ENCODE data around the gene OGFR.

OGFR gene

GRCh38 chr20:62760856-62761758 is 43.5 kb upstream of the OGFR start:
- no peak for TF ChIP-seq CTCF (conservative IDR thresholded peaks at IDR 0.05; ENCODE audit: control insufficient read depth, insufficient read depth, low read depth, low read length)
- no peak overlapping the region for H3K4me3 ChIP-seq (ENCODE audit: control insufficient read depth, low read depth, low read length)
- no peak for DNase-seq (ENCODE audit: low read depth)

GRCh38 chr20:62761759-62762131 is 42.9 kb upstream of the OGFR start:
- H3K4me3 ChIP-seq (ENCODE audit: control insufficient read depth, low read depth, low read length) = no peak overlapping the region
- TF ChIP-seq CTCF (conservative IDR thresholded peaks at IDR 0.05; ENCODE audit: control insufficient read depth, insufficient read depth, low read depth, low read length) = no peak
- DNase-seq (ENCODE audit: low read depth) = no peak

GRCh38 chr20:62762376-62762775 is 42.3 kb upstream of the OGFR start:
- no peak for TF ChIP-seq CTCF (conservative IDR thresholded peaks at IDR 0.05; ENCODE audit: control insufficient read depth, insufficient read depth, low read depth, low read length)
- no peak for DNase-seq (ENCODE audit: low read depth)
- no peak overlapping the region for H3K4me3 ChIP-seq (ENCODE audit: control insufficient read depth, low read depth, low read length)

- H3K4me3 ChIP-seq (ENCODE audit: control insufficient read depth, low read depth, low read length) = no peak overlapping the region
- TF ChIP-seq CTCF (conservative IDR thresholded peaks at IDR 0.05; ENCODE audit: control insufficient read depth, insufficient read depth, low read depth, low read length) = no peak
- DNase-seq (ENCODE audit: low read depth) = no peak
These were observed 41.8 kb upstream of the OGFR start for GRCh38 chr20:62762801-62763368.

- DNase-seq (ENCODE audit: low read depth) = no peak
- H3K4me3 ChIP-seq (ENCODE audit: control insufficient read depth, low read depth, low read length) = no peak overlapping the region
- no peak for TF ChIP-seq CTCF (conservative IDR thresholded peaks at IDR 0.05; ENCODE audit: control insufficient read depth, insufficient read depth, low read depth, low read length)
These were observed 41.2 kb upstream of the OGFR start for GRCh38 chr20:62763404-62763803.

GRCh38 chr20:62764156-62764935 is 40.3 kb upstream of the OGFR start:
- no peak for DNase-seq (ENCODE audit: low read depth)
- no peak overlapping the region for H3K4me3 ChIP-seq (ENCODE audit: control insufficient read depth, low read depth, low read length)
- no peak for TF ChIP-seq CTCF (conservative IDR thresholded peaks at IDR 0.05; ENCODE audit: control insufficient read depth, insufficient read depth, low read depth, low read length)
